Parathyroid adenoma (tissue), 2 donors: ENCODE measurements around the gene AUTS2.

ENCODE experiments used
- H2AFZ ChIP-seq: fragments of 300-600 bp; sonication (generic); one replicate; pipeline ENCODE4 v1.7.0; 2017; ENCODE audit warnings: antibody characterized with exemption, mild to moderate bottlenecking
- H3K27ac ChIP-seq: fragments of 300-600 bp; sonication (generic); one replicate; pipeline ENCODE4 v1.7.0; 2017
- H3K27me3 ChIP-seq: fragments of 300-600 bp; sonication (generic); one replicate; pipeline ENCODE4 v1.7.0; 2017; ENCODE audit warnings: low read length; ENCODE audit not compliant: control insufficient read depth, insufficient read depth
- H3K36me3 ChIP-seq: fragments of 300-600 bp; sonication (generic); one replicate; pipeline ENCODE4 v1.7.0; 2017; ENCODE audit warnings: low read length; ENCODE audit not compliant: control insufficient read depth, insufficient read depth
- H3K4me1 ChIP-seq: fragments of 300-600 bp; sonication (generic); one replicate; pipeline ENCODE4 v1.7.0; 2017; ENCODE audit warnings: control low read depth
- H3K4me2 ChIP-seq: fragments of 300-600 bp; sonication (generic); one replicate; pipeline ENCODE4 v1.7.0; 2017; ENCODE audit warnings: low read length
- H3K4me3 ChIP-seq: fragments of 300-600 bp; sonication (generic); one replicate; pipeline ENCODE4 v1.7.0; 2017; ENCODE audit warnings: low read depth, low read length
- H3K79me2 ChIP-seq: fragments of 300-600 bp; sonication (generic); one replicate; pipeline ENCODE4 v1.7.0; 2017; ENCODE audit warnings: control low read depth
- H3K9ac ChIP-seq: fragments of 300-600 bp; sonication (generic); one replicate; pipeline ENCODE4 v1.7.0; 2017; ENCODE audit warnings: mild to moderate bottlenecking
- H3K9me3 ChIP-seq: fragments of 300-600 bp; sonication (generic); one replicate; pipeline ENCODE4 v1.7.0; 2017; ENCODE audit warnings: low read length; ENCODE audit not compliant: control insufficient read depth
- CTCF ChIP-seq: fragments of 300-600 bp; sonication (generic); IDR thresholded peaks from one replicate; pipeline ENCODE4 v1.7.0; 2017; ENCODE audit warnings: antibody characterized with exemption, mild to moderate bottlenecking
- donor health status: primary hyperparathyroidism.

Gene AUTS2

DNA sequence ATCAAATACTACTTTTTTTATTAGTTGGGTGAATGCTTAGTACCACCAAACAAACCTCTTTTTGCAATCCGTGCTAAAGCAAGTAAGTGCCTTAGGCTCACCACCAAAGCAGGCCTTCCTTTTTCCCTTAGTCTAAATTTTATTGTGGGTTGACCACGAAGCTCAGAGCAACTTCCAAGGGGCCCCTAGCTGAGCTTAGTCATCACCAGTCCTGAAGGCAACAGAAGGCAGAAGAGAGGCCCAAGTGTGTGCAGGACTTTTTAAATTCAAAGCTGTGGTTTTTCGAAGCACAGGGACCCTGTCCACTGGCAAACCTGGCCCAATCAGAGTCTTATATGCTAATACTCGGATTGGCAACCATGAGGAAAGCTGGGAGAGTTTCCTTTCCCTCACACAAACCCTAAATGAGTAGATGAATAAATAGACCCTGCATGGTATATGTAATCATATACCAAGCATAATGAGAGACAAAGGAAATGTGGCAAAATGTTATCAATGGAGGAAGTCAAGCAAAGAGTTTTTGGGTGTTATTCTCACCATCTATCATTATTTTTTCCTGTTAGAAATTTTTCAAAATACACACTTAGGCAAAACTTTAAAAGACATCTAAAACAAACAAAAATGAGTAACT is 1080.5 kb downstream of the AUTS2 start:
- H3K27ac ChIP-seq: no peak overlapping the region
- H3K36me3 ChIP-seq: no peaks in the 10 kb centered on the region
- H3K4me1 ChIP-seq: peaks cover 3% of the 10 kb centered on the region
- TF ChIP-seq CTCF: no peak
- H2AFZ ChIP-seq: no peak overlapping the region
- no peak overlapping the region for H3K4me2 ChIP-seq
- H3K9me3 ChIP-seq: no peaks in the 10 kb centered on the region
- no peak overlapping the region for H3K4me3 ChIP-seq
- H3K27me3 ChIP-seq: no peaks in the 10 kb centered on the region
- no peaks in the 10 kb centered on the region for H3K79me2 ChIP-seq
- no peak overlapping the region for H3K9ac ChIP-seq

- Histone ChIP-seq H3K27ac (no peak overlapping the region), H3K4me2 (no peak overlapping the region), H3K9ac (no peak overlapping the region), H3K9me3 (no peaks in the 10 kb centered on the region), H2AFZ (no peak overlapping the region), H3K79me2 (no peaks in the 10 kb centered on the region), H3K27me3 (no peaks in the 10 kb centered on the region), H3K4me3 (no peak overlapping the region), H3K4me1 (no peaks in the 10 kb centered on the region), H3K36me3 (no peaks in the 10 kb centered on the region)
- TF ChIP-seq CTCF: no peak
These were observed 1081.4 kb downstream of the AUTS2 start for GRCh38 chr7:70679661-70680060.

- Histone ChIP-seq H3K4me3 (no peak overlapping the region), H3K4me2 (no peak overlapping the region), H3K36me3 (no peaks in the 10 kb centered on the region), H2AFZ (no peak overlapping the region), H3K79me2 (no peaks in the 10 kb centered on the region), H3K9me3 (no peaks in the 10 kb centered on the region), H3K4me1 (no peaks in the 10 kb centered on the region), H3K27me3 (no peaks in the 10 kb centered on the region), H3K9ac (no peak overlapping the region), H3K27ac (no peak overlapping the region)
- TF ChIP-seq CTCF: no peak
These were observed 1082.0 kb downstream of the AUTS2 start for GRCh38 chr7:70680306-70680705.

- no peak overlapping the region for H2AFZ ChIP-seq
- no peak for TF ChIP-seq CTCF
- no peak overlapping the region for H3K27ac ChIP-seq
These were observed 1082.6 kb downstream of the AUTS2 start for GRCh38 chr7:70680743-70681468.

More at GRCh38 chr7:70680743-70681468, 1082.6 kb downstream of the AUTS2 start:
- Histone ChIP-seq H3K4me3 (no peak overlapping the region), H3K4me2 (no peak overlapping the region), H3K4me1 (no peaks in the 10 kb centered on the region), H3K79me2 (no peaks in the 10 kb centered on the region), H3K27me3 (no peaks in the 10 kb centered on the region), H3K9ac (no peak overlapping the region), H3K36me3 (no peaks in the 10 kb centered on the region), H3K9me3 (no peaks in the 10 kb centered on the region)
